Measurements from ENCODE around the gene DNAH14. TPM values are rescaled to one million over a fixed set of nuclear protein-coding genes. Genes with fewer than 3 reads are reported as not detected.

The DNAH14 gene
- total and polyA plus RNA-seq, 2 donors (not counting 3 experiments of a cell fraction or from before 2014, with no cell fraction given), result 1.5 to 7.1 TPM

DNA sequence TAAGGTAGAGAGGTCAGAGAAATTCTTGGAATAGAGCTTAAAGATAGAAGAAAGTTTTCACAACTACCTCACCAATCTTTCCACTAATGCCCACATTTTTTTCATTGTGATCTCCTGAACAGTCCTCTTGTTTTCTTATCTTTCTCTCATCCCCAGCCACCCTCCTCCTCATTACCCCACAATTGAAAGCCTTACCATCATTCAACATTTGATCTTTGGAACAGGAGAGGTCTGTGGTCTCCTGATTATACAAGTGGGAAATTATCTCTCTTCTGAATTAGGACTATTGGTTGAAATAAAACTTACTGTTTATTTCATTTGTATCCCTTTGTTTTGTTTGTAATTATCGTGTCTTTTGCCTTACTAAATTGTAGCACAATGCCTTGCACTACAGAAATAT is 29.6 kb downstream of the DNAH14 start:
- POLR2A ChIA-PET, result no interaction called here
- Histone ChIP-seq H3K9ac (replicated peaks; ENCODE audit: extremely low read depth, insufficient read depth, low read length) (no peak overlapping the region), H3K9me1 (replicated peaks; ENCODE audit: control insufficient read depth, extremely low read depth, insufficient read depth, low read length) (no peaks in the 10 kb centered on the region), H4K20me1 (replicated peaks; ENCODE audit: control insufficient read depth, extremely low read depth, insufficient read depth, low read length) (no peaks in the 10 kb centered on the region), H3K9me3 (replicated peaks; ENCODE audit: control insufficient read depth, insufficient read depth, low read length) (no peaks in the 10 kb centered on the region), H3K27ac (ENCODE audit: insufficient read depth, low read depth, low read length) (no peak overlapping the region), H3K36me3 (ENCODE audit: control insufficient read depth in 2 of 2, extremely low read depth in 1 of 2, insufficient read depth in 2 of 2, low read length in 2 of 2) (no peaks in the 10 kb centered on the region), H3K27me3 (ENCODE audit: control insufficient read depth in 2 of 2, insufficient read depth in 2 of 2, low read length in 2 of 2) (no peaks in the 10 kb centered on the region), H3K4me3 (replicated peaks in 1 of 3; ENCODE audit: insufficient read depth in 1 of 3, low read depth in 1 of 3, low read length in 3 of 3) (no peak overlapping the region), H2AFZ (ENCODE audit: low read depth, low read length) (no peak overlapping the region), H3K4me1 (ENCODE audit: control insufficient read depth, extremely low read depth, insufficient read depth, low read length) (no peaks in the 10 kb centered on the region), H3K79me2 (ENCODE audit: control insufficient read depth, insufficient read depth, low read length) (no peaks in the 10 kb centered on the region), H3K4me2 (ENCODE audit: insufficient read depth, low read length) (no peak overlapping the region)
- BruUV-seq (replicated peaks), result no TSS peak
- dilution Hi-C loops (cut with MboI; ENCODE audit: extremely low pct_ligation_motif_present, low sequenced_read_pairs) (no loop called here), intact Hi-C loops (cut with micrococcal nuclease) (no loop called here)
- TF ChIP-seq MAX (IDR thresholded peaks at IDR 0.05; ENCODE audit: insufficient read depth, insufficient read length) (no peak), FOS (IDR thresholded peaks at IDR 0.05; ENCODE audit: borderline replicate concordance, insufficient read depth, low read length) (no peak), GATA2 (IDR thresholded peaks at IDR 0.05; ENCODE audit: insufficient read depth, insufficient read length, low read depth, low read length) (no peak), EZH2 (IDR thresholded peaks at IDR 0.05; ENCODE audit: borderline replicate concordance, low read depth, low read length, severe bottlenecking) (no peak), CTCF (IDR thresholded peaks at IDR 0.05; ENCODE audit: extremely low read depth in 1 of 2, insufficient read depth in 1 of 2, low read depth in 1 of 2, low read length in 2 of 2) (no peak), MYC (IDR thresholded peaks at IDR 0.05; ENCODE audit: low read depth, low read length) (no peak), POLR2A (IDR thresholded peaks at IDR 0.05; ENCODE audit: low read depth, low read length) (no peak), POLR2AphosphoS5 (IDR thresholded peaks at IDR 0.05; ENCODE audit: insufficient read depth, low read depth, low read length) (no peak), JUN (IDR thresholded peaks at IDR 0.05; ENCODE audit: borderline replicate concordance, insufficient read depth, insufficient read length, low read depth) (no peak)
- FAIRE-seq, result no peak
- no peak for DNase-seq (ENCODE audit: low read depth, low spot score)
- CTCF ChIA-PET, result interaction anchor here (1.1 to 1.5 kb wide), 2 partner anchors 9 kb away, joined by 3 read pairs; no protein-coding TSS in a partner anchor

Measured in endothelial cell of umbilical vein (primary cell).